Activated CD8-positive, alpha-beta memory T cell treated with anti-CD3 and anti-CD28 coated beads for 36 hours (primary cell): ENCODE results near the gene EIF4H. TPM values are rescaled to one million over a fixed set of nuclear protein-coding genes. Genes with fewer than 3 reads are reported as not detected.
"Not testable (repeated sequence)": the region's sequence is repeated elsewhere in the genome, so short reads cannot be mapped to it uniquely, and the experiment has no call there.

Experiments
- CTCF ChIA-PET: fragments of 350-600 bp; sonication (Branson Sonifier 250); formaldehyde crosslinking; loops from one replicate; lab custom pipeline; 2021; ENCODE audit warnings: antibody characterized with exemption; lab: Charles Lee
- POLR2A ChIA-PET: fragments of 350-600 bp; sonication (Branson Sonifier 250); formaldehyde crosslinking; loops from one replicate; lab custom pipeline; 2021; ENCODE audit warnings: antibody characterized with exemption; lab: Charles Lee
- total RNA-seq, 2 experiments: library from RNA; stranded (reverse); gene quantifications; one replicate each; pipeline ENCODE4 v1.2.3, GENCODE V29; 2021

The EIF4H gene
- total RNA-seq, 2 experiments from 2014 or later = 411 to 415 TPM

GRCh38 chr7:74216361-74216761, 42.2 kb downstream of the EIF4H start:
- CTCF ChIA-PET = no interaction called here
- POLR2A ChIA-PET = no interaction called here

- CTCF ChIA-PET = interaction anchor here (0.5 to 2.4 kb wide), 3 partner anchors 11 to 596 kb away, joined by 3 to 10 read pairs (median 4); no protein-coding TSS in a partner anchor
- POLR2A ChIA-PET = no interaction called here
Measured at GRCh38 chr7:74217455-74218342, 43.5 kb downstream of the EIF4H start.

- ChIA-PET POLR2A (no interaction called here), CTCF (interaction anchor here (0.5 to 2.4 kb wide), 2 partner anchors 12 to 596 kb away, joined by 3 to 10 read pairs; no protein-coding TSS in a partner anchor)
Measured at GRCh38 chr7:74218343-74218698, 44.2 kb downstream of the EIF4H start.

GRCh38 chr7:74219416-74219815, 45.3 kb downstream of the EIF4H start:
- CTCF ChIA-PET = interaction anchor here (0.5 to 2.4 kb wide), 3 partner anchors 13 to 181 kb away, joined by 3 to 10 read pairs (median 4); no protein-coding TSS in a partner anchor

DNA sequence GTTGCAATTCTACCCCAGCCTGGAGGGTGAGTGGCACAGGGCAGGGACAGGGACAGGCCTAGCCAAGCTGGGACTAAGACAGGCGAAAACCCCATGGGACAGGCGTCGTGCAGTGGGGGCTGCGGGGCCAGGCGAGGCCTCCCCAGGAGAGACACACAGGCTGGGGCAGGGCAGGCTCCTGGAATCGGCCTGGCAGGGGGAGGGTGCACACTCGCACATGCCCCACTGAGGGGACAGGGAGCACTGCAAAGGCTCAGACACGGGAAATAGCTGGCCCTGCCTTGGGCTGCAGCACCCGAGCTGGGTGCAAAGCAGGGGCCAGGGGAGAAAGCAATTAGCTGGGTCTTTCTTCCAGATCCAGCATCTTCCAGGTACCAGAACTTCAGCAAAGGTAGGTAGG, 46.1 kb downstream of the EIF4H start:
- ChIA-PET CTCF (interaction anchor here (0.5 to 2.4 kb wide), 3 partner anchors 14 to 180 kb away, joined by 3 to 10 read pairs (median 4); no protein-coding TSS in a partner anchor), POLR2A (no interaction called here)

More at GRCh38 chr7:74219416-74219815, 45.3 kb downstream of the EIF4H start:
- POLR2A ChIA-PET = no interaction called here

DNA sequence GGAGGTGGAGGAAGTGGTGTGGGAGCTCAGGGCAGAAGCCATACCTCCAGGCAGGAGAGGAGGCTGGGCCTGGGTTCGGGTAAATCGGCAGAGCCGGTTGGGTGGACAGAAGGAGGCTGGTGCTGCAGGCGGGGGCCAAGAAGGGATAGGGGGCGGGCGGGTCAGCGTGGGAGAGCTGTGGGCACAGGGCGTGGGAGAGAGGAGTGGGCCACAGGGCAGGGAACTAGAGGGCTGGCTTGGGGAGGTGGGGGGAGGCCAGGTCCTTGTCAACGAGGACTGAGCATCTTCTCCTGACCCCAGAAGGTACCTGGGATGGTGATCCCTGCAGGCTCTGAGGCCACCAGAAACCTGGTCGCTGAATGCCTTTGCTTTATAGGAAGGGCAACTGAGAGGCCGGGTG, 47.6 kb downstream of the EIF4H start:
- ChIA-PET CTCF (interaction anchor here (1.2 kb wide), 1 partner anchor 179 kb away, joined by 3 read pairs; no protein-coding TSS in a partner anchor), POLR2A (no interaction called here)

DNA sequence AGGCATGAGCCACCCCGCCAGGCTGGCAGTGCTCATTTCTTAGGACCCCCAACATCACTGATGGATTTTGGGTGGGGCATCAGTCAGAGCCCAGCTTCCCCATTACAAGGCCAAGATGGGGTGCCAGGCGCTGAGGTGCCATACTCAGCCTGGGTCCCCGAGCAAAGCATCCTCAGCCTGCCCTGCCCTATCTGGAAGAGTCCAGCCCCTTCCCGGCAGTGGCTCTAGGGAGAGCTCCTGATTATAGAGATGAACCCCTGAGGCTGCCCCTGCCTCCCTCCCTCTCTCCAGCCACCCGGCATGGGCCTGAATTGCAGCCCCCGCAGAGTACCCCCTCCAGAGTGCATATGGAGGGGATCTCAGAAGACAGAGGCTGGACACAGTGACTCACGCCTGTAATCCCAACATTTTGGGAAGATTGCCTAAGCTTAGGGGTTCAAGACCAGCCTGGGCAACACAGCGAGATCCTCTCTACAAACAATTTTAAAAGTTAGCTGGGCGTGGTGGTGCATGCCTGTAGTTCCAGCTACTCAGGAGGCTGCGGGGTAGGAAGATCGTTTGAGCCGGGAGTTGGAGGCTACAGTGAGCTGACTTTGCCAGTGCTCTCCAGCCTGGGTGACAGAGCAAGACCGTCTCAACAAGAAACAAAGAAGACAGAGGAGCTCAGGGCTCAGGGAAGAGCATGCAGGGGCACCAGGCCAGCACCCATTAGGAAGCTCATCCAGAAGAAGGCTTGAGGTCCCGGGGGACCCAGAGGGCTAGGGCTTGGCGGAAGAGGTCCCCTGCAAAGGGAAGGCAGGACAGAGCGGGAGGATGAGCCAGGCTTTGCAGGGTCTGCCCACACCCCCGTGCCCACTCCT, 48.9 kb downstream of the EIF4H start:
- ChIA-PET CTCF (interaction anchor here (0.7 to 2.0 kb wide), 3 partner anchors 16 to 178 kb away, joined by 3 to 7 read pairs (median 3); no protein-coding TSS in a partner anchor), POLR2A (interaction anchor here (0.5 kb wide), 1 partner anchor 29 kb away, joined by 8 read pairs; no protein-coding TSS in a partner anchor)

GRCh38 chr7:74223711-74224510, 49.8 kb downstream of the EIF4H start:
- ChIA-PET CTCF (interaction anchor here (0.7 to 2.0 kb wide), 2 partner anchors 17 to 156 kb away, joined by 3 to 7 read pairs; no protein-coding TSS in a partner anchor), POLR2A (interaction anchor here (0.5 kb wide), 1 partner anchor 28 kb away, joined by 8 read pairs; no protein-coding TSS in a partner anchor)

DNA sequence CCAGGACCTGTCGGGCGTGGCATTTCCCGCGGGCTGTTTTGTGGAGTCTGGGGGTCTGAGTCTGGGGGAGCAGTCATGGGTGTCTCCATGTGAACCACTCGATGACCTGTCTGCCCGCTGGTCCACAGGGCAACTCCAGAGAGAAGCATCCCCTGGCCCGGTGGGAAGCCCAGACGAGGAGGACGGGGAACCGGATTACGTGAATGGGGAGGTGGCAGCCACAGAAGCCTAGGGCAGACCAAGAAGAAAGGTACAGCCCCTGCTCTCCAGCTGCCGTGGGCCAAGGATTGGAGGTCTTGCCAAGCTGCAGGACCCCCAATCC, 50.3 kb downstream of the EIF4H start:
- CTCF ChIA-PET = no interaction called here
- POLR2A ChIA-PET = no interaction called here

GRCh38 chr7:74224907-74225306, 50.8 kb downstream of the EIF4H start:
- POLR2A ChIA-PET, CTCF ChIA-PET: not testable (repeated sequence)

GRCh38 chr7:74225400-74225799, 51.2 kb downstream of the EIF4H start:
- POLR2A ChIA-PET = no interaction called here
- CTCF ChIA-PET = no interaction called here

DNA sequence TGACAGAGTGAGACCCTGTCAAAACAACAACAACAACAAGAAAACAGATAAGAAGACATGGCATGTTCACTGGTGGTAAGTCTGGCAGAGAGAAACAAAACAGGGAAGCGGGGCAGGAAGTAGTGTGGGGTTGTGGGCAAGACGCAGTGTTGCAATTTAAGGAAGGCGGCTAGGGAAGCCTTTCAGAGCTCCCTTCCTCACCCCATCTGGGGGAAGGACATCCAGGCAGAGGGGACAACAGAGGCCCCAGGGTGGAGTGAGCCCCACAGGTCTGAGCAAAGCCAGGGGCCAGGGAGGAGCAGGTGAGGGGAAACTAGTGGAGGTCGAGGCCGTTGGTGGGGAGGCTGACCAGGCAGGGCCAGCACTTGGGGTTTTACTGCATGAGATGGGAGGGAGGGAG, 52.5 kb downstream of the EIF4H start:
- CTCF ChIA-PET = no interaction called here
- POLR2A ChIA-PET = no interaction called here

DNA sequence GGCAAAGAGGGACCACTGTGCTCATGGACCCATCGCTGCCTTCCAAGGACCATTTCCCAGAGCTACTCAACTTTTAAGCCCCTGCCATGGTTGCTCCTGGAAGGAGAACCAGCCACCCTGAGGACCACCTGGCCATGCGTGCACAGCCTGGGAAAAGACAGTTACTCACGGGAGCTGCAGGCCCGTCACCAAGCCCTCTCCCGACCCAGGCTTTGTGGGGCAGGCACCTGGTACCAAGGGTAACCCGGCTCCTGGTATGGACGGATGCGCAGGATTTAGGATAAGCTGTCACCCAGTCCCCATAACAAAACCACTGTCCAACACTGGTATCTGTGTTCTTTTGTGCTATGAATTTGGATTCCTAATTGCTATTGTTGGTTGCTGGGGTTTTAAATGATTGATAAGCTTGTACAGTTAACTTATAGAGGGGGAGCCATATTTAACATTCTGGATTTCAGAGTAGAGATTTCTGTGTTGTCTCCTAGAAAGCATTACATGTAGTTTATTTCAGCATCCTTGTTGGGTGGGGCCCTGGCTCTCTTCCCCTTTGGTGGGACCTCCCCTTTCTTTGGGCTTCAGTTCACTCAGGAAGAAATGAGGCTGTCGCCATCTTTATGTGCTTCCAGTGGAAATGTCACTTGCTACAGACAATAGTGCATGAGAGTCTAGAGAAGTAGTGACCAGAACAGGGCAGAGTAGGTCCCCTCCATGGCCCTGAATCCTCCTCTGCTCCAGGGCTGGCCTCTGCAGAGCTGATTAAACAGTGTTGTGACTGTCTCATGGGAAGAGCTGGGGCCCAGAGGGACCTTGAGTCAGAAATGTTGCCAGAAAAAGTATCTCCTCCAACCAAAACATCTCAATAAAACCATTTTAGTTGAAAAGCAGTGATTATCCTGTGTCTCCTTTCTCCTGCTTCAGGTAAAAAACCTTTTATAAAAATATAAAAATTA, 55.1 kb downstream of the EIF4H start:
- CTCF ChIA-PET = interaction anchor here (2.0 kb wide), 1 partner anchor 23 kb away, joined by 4 read pairs; no protein-coding TSS in a partner anchor
- POLR2A ChIA-PET = interaction anchor here (1.0 kb wide), 1 partner anchor 46 kb away, joined by 3 read pairs; no protein-coding TSS in a partner anchor

DNA sequence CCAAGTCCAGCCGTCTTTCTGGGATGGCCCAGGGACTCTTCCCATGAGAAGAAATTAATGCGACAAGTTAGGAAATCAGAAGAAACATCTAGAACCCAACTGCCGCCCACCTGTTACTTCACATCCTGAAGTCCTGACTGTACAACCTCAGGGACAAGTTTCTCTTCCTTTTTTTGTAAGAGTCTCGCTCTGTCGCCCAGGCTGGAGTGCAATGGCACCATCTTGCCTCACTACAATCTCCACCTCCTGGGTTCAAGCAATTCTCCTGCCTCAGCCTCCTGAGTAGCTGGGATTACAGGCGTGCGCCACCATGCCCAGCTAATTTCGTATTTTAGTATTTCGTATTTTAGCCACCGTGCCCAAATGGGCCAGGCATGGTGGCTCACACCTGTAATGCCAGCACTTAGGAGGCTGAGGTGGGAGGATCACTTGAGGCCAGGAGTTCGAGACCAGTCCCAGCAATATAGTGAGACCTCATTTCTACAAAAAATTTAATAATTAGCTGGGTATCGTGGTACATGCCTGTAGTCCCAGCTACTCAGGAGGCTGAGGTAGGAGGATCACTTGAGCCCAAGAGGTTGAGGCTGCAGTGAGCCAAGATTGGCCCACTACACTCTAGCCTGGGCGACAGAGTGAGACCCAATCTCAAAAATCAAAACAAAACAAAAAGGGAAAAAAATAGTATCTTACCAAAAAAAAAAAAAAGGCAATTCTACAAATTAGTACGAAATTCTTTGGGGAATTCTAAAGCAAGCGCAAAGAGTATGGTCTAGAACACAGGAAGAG, 56.5 kb downstream of the EIF4H start:
- ChIA-PET POLR2A (no interaction called here), CTCF (interaction anchor here (2.0 kb wide), 1 partner anchor 24 kb away, joined by 4 read pairs; no protein-coding TSS in a partner anchor)

GRCh38 chr7:74231232-74231590, 57.1 kb downstream of the EIF4H start:
- ChIA-PET CTCF (interaction anchor here (2.0 kb wide), 1 partner anchor 25 kb away, joined by 4 read pairs; no protein-coding TSS in a partner anchor), POLR2A (no interaction called here)

- CTCF ChIA-PET = no interaction called here
Measured at GRCh38 chr7:74233655-74234285, 59.6 kb downstream of the EIF4H start.

More at GRCh38 chr7:74233655-74234285, 59.6 kb downstream of the EIF4H start:
- POLR2A ChIA-PET = no interaction called here
